DMS53 treated with DMSO at 0.1 percent for 48 hours (cell line): Measurements from ENCODE around the gene COL5A1.

Source experiments
- DNase-seq: peaks from one replicate; lab custom pipeline; 2025; ENCODE audit not compliant: unreplicated experiment; lab: John Stamatoyannopoulos, UW

Gene COL5A1

GRCh38 chr9:134625361-134626068 lies 16.1 kb upstream of the COL5A1 start:
- DNase-seq, result no peak

GRCh38 chr9:134626069-134626423 lies 15.6 kb upstream of the COL5A1 start:
- no peak for DNase-seq

DNA sequence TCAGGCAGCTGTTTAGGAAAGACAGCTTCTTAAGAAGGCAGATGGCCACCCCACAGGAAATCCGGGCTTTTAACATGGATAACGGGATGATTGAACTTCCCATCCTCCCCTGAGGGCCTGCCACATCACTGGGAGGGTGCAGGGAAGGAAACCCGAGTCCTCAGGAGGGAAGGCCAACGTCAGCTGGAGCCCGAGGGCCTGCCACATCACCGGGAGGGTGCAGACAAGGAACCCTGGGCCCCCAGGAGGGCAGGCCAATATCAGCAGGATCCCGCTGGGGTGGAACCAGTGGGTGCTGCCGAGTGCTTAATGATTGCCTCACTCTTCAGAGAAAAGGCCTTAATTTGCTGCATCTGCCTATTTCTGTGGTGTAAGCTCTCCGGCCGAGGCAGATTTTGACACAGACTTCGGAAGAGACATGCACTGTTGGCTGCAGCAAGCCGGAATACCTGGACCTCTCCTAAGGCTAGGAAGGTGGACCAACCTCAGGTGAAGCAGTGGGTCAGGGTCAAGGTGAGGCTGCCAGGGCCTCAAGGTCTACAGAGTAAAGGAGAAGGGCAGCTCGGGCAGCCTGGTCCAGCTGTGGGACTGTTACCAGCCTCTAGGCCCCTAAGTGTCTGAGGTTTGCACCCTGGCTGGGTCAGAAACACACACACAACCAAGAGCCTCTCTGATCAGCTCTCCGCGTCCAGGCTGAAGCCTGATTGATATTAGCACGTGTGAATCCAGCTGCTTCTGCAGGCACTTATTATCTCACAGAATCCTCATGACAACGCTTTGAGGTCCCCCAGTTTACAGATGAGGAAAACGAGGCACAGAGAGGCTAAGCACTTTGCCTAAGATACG lies 14.8 kb upstream of the COL5A1 start:
- DNase-seq, result no peak

- DNase-seq, result no peak
Observed at GRCh38 chr9:134627417-134628353, 13.9 kb upstream of the COL5A1 start.

DNA sequence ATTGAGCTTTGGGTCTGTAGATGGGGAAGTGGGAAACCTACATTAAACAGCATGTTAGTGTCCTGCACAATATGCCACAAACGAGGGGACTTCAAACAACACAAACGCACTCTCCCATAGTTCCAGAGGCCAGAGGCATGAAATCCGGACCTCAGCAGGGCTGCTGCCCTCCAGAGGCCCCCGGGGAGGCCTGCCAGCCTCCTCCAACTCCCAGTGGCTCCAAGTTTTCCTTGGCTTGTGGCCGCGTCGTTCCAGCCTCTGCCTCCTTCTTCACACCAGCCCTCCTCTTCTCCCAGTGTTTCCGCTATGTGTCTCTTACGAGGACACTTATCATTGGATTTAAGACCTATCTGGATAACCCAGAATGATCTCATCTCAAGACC lies 13.3 kb upstream of the COL5A1 start:
- DNase-seq, result no peak

- no peak for DNase-seq
Observed at GRCh38 chr9:134629061-134629585, 12.5 kb upstream of the COL5A1 start.

- DNase-seq, result no peak
Observed at GRCh38 chr9:134629586-134630392, 11.8 kb upstream of the COL5A1 start.

GRCh38 chr9:134630393-134630790 lies 11.2 kb upstream of the COL5A1 start:
- no peak for DNase-seq

DNA sequence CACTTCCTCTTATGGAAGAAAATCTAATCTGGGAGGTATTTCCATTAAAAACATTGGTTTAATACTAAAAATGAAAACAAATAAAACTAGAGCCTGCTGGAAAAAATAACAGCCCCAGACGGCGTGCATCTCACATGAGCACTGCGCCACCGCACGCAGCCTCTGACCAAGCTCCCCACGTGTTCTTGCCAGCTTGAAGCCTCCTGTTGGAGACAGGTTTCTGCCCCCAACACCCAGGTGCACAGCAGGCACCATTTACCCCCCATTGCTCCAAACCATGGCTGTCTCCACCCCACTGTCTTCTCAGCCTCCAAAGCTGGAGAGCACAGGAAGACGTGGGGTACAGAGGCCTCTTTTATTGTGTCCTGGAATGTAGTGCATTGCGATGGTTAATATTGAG lies 10.7 kb upstream of the COL5A1 start:
- no peak for DNase-seq

- DNase-seq, result no peak
Observed at GRCh38 chr9:134631881-134632280, 9.7 kb upstream of the COL5A1 start.

DNA sequence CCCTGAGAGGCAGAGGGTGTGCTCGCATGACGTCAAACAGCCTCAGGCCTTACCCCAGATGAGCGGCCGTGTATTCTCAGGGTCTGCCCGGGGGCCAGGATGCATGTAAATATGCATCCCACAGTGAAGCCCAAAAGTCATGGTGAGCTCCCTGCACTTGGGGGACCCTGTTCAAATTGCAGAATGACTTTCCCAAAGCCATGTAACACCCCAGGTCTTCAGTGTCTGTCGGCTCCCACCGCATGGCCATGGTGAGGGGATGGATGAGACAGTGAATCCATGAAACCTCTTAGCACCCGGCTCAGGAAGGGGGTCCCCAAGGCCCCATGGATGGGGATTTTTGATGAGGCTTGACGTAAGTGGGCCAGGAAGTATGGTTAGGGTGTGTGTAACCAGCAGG lies 9.3 kb upstream of the COL5A1 start:
- DNase-seq, result no peak

- no peak for DNase-seq
Observed at GRCh38 chr9:134633362-134634142, 8.1 kb upstream of the COL5A1 start.

DNA sequence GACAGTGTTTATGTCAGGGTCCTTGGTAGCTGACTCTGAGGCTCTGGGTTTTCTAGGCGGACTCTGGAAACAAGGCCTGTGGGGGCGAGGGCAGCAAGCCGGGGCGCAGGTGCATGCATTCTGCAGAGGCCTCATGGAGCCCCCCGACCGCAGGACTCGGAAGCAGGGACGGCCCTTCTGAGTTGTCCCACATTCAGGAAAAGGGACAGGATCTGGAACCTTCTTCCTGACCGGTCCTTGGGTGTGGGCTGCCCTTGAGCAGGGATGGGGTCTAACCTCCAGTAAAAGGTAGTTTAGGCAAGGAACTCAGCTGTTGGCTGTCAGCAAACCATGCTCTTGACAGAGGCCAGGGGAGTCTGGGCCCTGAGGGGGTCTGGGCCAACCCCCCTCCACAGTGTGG lies 7.4 kb upstream of the COL5A1 start:
- no peak for DNase-seq

DNA sequence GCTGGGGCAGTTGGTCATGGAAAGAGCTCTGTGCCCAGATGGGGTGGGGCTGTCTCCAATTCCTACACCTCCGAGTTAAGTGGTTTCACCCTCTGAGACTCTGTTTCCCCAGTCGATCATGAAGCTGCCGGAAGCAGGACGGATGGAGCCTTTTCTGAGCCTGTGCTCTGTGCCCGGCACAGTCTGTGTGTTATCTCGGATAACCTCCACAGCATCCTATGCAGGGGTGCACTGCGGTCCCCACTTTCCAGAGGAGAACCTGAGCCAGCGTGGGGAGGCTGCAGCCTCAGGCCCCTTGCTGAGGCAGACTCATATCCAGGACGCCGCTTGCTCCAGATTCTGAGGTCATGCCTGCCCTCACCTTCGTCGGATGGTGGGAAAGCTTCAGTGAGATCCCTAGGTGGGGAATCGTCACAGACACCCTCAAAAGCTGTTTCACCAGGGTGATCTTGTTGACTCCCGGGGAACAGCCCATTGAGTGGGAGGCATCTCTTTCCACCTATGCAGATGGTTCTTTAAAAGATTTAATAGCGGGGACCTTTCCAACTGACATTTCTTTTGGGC lies 6.9 kb upstream of the COL5A1 start:
- DNase-seq, result no peak

DNA sequence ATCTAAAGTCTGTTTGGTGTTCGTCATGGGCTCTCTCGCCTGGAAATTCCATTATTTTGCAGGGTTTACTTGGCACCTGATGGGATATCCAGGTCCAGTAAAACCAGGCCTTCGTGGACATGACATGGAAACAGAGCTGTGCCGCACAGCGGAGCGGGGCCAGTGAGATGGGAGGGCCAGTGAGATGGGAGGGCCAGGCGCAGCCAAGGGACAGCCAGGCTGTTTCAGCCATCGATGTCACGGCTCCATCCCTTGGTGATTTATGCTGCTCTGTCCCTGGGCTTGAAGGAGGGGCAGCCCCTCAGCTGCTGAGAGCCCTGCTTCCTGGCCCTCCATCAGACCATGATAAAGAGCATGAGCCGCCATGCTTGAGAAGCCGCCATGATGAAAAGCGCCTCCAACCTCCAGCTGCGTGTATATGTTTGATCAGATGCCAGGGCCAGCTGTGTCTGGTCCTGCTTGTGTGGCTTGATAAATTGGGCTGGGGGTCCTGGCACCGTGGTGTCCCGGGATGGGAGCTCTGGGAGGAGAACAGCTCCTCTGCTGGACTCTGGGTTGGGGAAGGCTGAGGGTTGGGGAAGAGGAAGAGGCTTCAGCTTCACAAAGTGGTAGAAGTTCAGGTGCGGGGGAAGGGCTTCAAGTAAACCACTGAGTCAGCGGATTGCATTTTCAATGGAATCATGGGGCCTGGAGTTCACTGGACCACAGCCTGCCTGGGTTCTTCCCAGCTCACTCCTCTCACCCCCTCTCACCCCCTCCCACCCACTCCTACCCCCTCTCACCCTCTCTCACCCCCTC lies 6.1 kb upstream of the COL5A1 start:
- DNase-seq, result no peak

DNA sequence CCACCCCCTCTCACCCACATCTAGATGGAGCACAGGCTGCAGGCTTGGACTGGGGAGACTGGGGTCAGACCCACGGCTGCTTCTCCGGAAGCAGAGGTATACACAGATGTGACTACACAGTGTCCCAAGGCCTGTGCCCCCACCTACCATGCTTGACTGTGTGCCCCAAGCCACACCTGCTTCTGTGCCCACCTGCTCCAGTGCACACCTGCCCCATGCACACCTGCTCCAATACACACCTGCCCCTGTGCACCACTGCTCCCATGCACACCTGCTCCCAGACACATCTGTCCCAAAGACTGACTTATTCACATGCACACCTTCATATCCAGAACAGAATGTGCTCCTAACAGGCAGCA lies 5.5 kb upstream of the COL5A1 start:
- no peak for DNase-seq

- no peak for DNase-seq
Observed at GRCh38 chr9:134637241-134637640, 4.4 kb upstream of the COL5A1 start.

DNA sequence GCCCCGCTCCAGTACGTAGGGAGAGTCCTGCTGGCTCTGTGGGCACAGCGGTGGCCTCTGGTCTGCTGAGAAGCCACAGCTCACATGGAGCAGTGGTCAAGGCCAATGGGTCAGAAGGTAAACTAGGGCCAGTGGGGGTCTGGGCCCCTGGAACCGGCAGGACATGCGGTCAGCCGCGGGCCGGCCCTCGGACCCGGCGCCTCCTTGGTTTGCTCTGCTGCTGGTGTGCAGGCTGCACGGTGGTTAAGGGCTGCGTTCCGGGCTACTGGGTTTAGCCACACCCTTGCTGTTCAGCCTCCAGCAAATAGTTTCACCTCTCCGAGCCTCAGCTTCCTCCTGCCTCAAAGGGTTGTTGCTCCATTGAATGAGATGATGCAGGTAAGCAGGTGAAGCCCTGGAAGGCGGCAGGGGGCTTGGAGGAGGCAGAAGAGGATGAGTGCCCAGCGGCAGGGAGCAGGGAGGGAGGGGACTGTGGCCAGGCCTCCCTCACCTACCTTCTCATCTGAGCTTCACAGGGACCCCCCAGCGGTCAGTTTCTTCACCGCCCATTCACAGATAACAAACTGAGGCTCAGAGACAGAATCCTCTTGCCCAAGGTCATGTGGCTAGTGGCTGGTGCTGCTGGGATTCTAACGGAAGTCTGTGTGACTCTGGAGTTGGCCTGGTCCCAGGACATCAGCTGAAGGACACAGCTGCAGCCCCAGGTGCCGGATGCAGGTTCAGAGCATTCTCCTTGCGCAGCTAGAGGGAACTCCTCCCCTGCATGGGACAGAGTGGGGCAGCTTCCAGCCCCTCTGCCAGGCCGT lies 3.7 kb upstream of the COL5A1 start:
- no peak for DNase-seq
